Heart left ventricle (tissue), 16 donors: ENCODE results near the gene MRPS9. TPM values are rescaled to one million over a fixed set of nuclear protein-coding genes. Genes with fewer than 3 reads are reported as not detected.

ENCODE experiments used
- ATAC-seq, 4 donors: fragments of 200-7000 bp; cut with Tn5 transposase; one replicate each; pipeline ENCODE4 v1.9.1; 2020 to 2022; ENCODE audit warnings: moderate library complexity in 4 of 4, mild to moderate bottlenecking in 3 of 4, moderate number of reproducible peaks in 1 of 4
- DNase-seq, 5 donors: peaks; one replicate each; pipeline ENCODE4 v3.0.0-alpha.2; 2020
- H3K27ac ChIP-seq, 12 donors: fragments of 200-600 bp; sonication (generic) in 4 of 12; one replicate each; pipeline versions ENCODE4 v1.5.0 to v1.8.0; 2016 to 2022; ENCODE audit warnings: mild to moderate bottlenecking in 2 of 12
- H3K27me3 ChIP-seq, 9 donors: fragments of 200-600 bp; sonication (generic) in 2 of 9; one replicate each; pipeline versions ENCODE4 v1.5.1 to v1.8.0; 2016 to 2022; ENCODE audit warnings: mild to moderate bottlenecking in 3 of 9
- H3K36me3 ChIP-seq, 9 donors: fragments of 200-600 bp; sonication (generic) in 2 of 9; one replicate each; pipeline versions ENCODE4 v1.5.0 to v1.8.0; 2018 to 2022; ENCODE audit warnings: mild to moderate bottlenecking in 2 of 9
- H3K4me1 ChIP-seq, 12 donors: fragments of 200-600 bp; sonication (generic) in 4 of 12; one replicate each; pipeline versions ENCODE4 v1.5.0 to v1.8.0; 2016 to 2022; ENCODE audit warnings: mild to moderate bottlenecking in 3 of 12
- H3K4me3 ChIP-seq, 12 donors: fragments of 200-600 bp; sonication (generic) in 4 of 12; one replicate each; pipeline versions ENCODE4 v1.5.0 to v1.8.0; 2017 to 2022; ENCODE audit warnings: mild to moderate bottlenecking in 9 of 12, moderate library complexity in 4 of 12
- H3K9me3 ChIP-seq, 12 donors: fragments of 200-600 bp; sonication (generic) in 4 of 12; one replicate each; pipeline versions ENCODE4 v1.5.0 to v1.8.0; 2016 to 2022; ENCODE audit warnings: mild to moderate bottlenecking in 1 of 12
- CTCF ChIP-seq, 12 donors: fragments of 200-600 bp; sonication (generic) in 4 of 12; IDR thresholded peaks; one replicate each; pipeline versions ENCODE4 v1.5.0 to v1.8.0; 2018 to 2022; ENCODE audit warnings: antibody characterized with exemption in 12 of 12, mild to moderate bottlenecking in 5 of 12
- POLR2A ChIP-seq, 2 donors: fragments of 450-650 bp; IDR thresholded peaks; one replicate each; pipeline ENCODE4 v1.6.1; 2017; ENCODE audit warnings: antibody characterized with exemption in 2 of 2, mild to moderate bottlenecking in 2 of 2, moderate library complexity in 2 of 2
- whole genome bisulfite sequencing, 4 donors: extraction: QIAGEN DNeasy Blood & Tissue Kit in 2 of 4; methylation state at CpG; one replicate each; pipeline versions ENCODE4 v1.1.5 to v1.1.7; 2013 to 2018; 5-methylcytosine and 5-hydroxymethylcytosine counted together
- intact Hi-C, 10 donors: fragments of 100-400 bp; cut with DNase I; formaldehyde crosslinking; loops; one replicate each; pipeline versions ENCODE4 v1.11.1 to v1.14.2; 2022
- polyA plus RNA-seq, 2 donors: library from polyadenylated mRNA; stranded (reverse); fragments of 200-250 nt; gene quantifications; one replicate each; pipeline ENCODE4 v1.2.3, GENCODE V29; 2013
- total RNA-seq, 9 donors: library from RNA; depleted of rRNA in 2 of 9; stranded (reverse); fragments of >200 nt in 2 of 9; fragmentation: NEBNext Ultra II Directional in 3 of 9; extraction: Animal tissue kit (Norgen Biotek cat#: 25700) in 3 of 9; gene quantifications; one replicate each; pipeline versions ENCODE4 v1.1.0 to v1.2.4, GENCODE V29; 2016 to 2023
- donor health status: ischemic (EF 13 %, LVEDD 7.1; RV severe dilation, severe dysfunction).
- donor health status: healthy with polysubstance abuse.
- donor health status: DM: no; HTN: yes; CAD: no.
- donor health status: DM: no; HTN: no; CAD: no.
- donor health status: ischemic (EF 25% LVEDD 6.9; RV normal size, moderate dysfunction).
- donor health status: ischemic (EF 25% LVEDD 5.7; RV mildly dilated, moderate dysfunction).
- donor health status: healthy.
- donor health status: DM: yes; HTN: yes; CAD: no.
- donor health status: ischemic (EF 35%, LVEDD 5.7; RV mildly dilated, moderate dysfunction).
- donor health status: nonischemic (EF 11% LVEDD 7.7; RV severe dilation, severe dysfunction).
- donor health status: DM: yes; HTN: yes; CAD: no.
- donor health status: PGD.
- donor health status: ischemic (EF 29% LVEDD 5.4; RV normal size, mild dysfunction).
- donor health status: nonischemic (EF 23%, LVEDD 6.1; RV moderate dilation, normal function).

The MRPS9 gene
- total and polyA plus RNA-seq, 11 donors: 37.6 to 92.8 (median 63.9) TPM

GRCh38 chr2:105111365-105112150, 73.7 kb downstream of the MRPS9 start:
- Histone ChIP-seq H3K4me3 (no peak overlapping the region), H3K27ac (no peak overlapping the region), H3K36me3 (no peaks in the 10 kb centered on the region), H3K27me3 (no peaks in the 10 kb centered on the region), H3K4me1 (no peaks in the 10 kb centered on the region), H3K9me3 (no peaks in the 10 kb centered on the region)
- TF ChIP-seq CTCF (IDR thresholded peaks at IDR 0.05): no peak
- TF ChIP-seq POLR2A (IDR thresholded peaks at IDR 0.05): no peak
- ATAC-seq (no peak), DNase-seq (no peak)
- intact Hi-C loops: loop anchor here in 4 of 10 donors (2.0 to 10.0 kb wide), 4 partner anchors 123 to 433 kb away; no protein-coding TSS in a partner anchor
- 84 to 87% (median 87%) methylated on average over 13 to 15 of the region's 15 CpGs for WGBS, 4 donors

GRCh38 chr2:105112345-105112744, 74.5 kb downstream of the MRPS9 start:
- TF ChIP-seq CTCF (IDR thresholded peaks at IDR 0.05) (no peak), POLR2A (IDR thresholded peaks at IDR 0.05) (no peak)
- no peak overlapping the region for H3K4me3 ChIP-seq
- H3K36me3 ChIP-seq: no peaks in the 10 kb centered on the region
- no peaks in the 10 kb centered on the region for H3K27me3 ChIP-seq
- DNase-seq: no peak
- no peak overlapping the region for H3K27ac ChIP-seq
- no peak for ATAC-seq
- WGBS, 4 donors: 83 to 91% (median 85%) methylated on average over 12 of the region's 12 CpGs
- intact Hi-C loops: loop anchor here in 4 of 10 donors (2.0 to 10.0 kb wide), 4 partner anchors 122 to 432 kb away; no protein-coding TSS in a partner anchor
- no peaks in the 10 kb centered on the region for H3K4me1 ChIP-seq
- H3K9me3 ChIP-seq: no peaks in the 10 kb centered on the region

- Histone ChIP-seq H3K27me3 (no peaks in the 10 kb centered on the region), H3K4me3 (no peak overlapping the region), H3K27ac (no peak overlapping the region), H3K36me3 (no peaks in the 10 kb centered on the region), H3K4me1 (no peaks in the 10 kb centered on the region), H3K9me3 (no peaks in the 10 kb centered on the region)
- ATAC-seq (no peak), DNase-seq (no peak)
- WGBS, 4 donors: 71 to 79% (median 74%) methylated on average over 4 of the region's 4 CpGs
- TF ChIP-seq POLR2A (IDR thresholded peaks at IDR 0.05): no peak
- no peak for TF ChIP-seq CTCF (IDR thresholded peaks at IDR 0.05)
- intact Hi-C loops: loop anchor here in 9 of 10 donors (1.0 to 10.0 kb wide), 8 partner anchors 121 to 431 kb away; no protein-coding TSS in a partner anchor
These were observed 75.9 kb downstream of the MRPS9 start for GRCh38 chr2:105113616-105114291.

- ATAC-seq: peak in 2 of 4 donors; percentile 41 to 62
- Histone ChIP-seq H3K27ac (no peak overlapping the region), H3K9me3 (no peaks in the 10 kb centered on the region), H3K27me3 (peaks cover 0 to 4% (median 0%) of the 10 kb centered on the region in 9 donors), H3K4me1 (no peaks in the 10 kb centered on the region), H3K4me3 (no peak overlapping the region), H3K36me3 (no peaks in the 10 kb centered on the region)
- TF ChIP-seq CTCF (IDR thresholded peaks at IDR 0.05) (peak; percentile 56 to 82 (median 74)), POLR2A (IDR thresholded peaks at IDR 0.05) (no peak)
- DNase-seq: no peak
- WGBS, 4 donors: 22 to 26% (median 23%) methylated on average over 4 of the region's 4 CpGs
- intact Hi-C loops: loop anchor here in 9 of 10 donors (1.0 to 10.0 kb wide), 8 partner anchors 120 to 430 kb away; no protein-coding TSS in a partner anchor
These were observed 76.7 kb downstream of the MRPS9 start for GRCh38 chr2:105114551-105114950.
